Skeletal muscle cell (primary cell): Measurements from ENCODE around the gene HOXA5.
A peak's percentile ranks its signal among the peaks of the same experiment; 100 is the strongest.

ENCODE experiments used
- DNase-seq: peaks from one replicate; pipeline ENCODE4 v3.0.0-alpha.2; 2010; ENCODE audit warnings: low read depth
- H3K4me3 ChIP-seq: 2 replicates; pipeline ENCODE4 v1.5.1; 2011; ENCODE audit warnings: low read depth, mild to moderate bottlenecking, control low read depth, low read length, moderate library complexity

Gene HOXA5

GRCh38 chr7:27102581-27103442 is 40.7 kb downstream of the HOXA5 start, which contains the start of gene HOXA2:
Gene HOXA2 (minus strand): TSS chr7:27102683. CDS start chr7:27102500, 183 bp downstream.
- no peak for DNase-seq
- H3K4me3 ChIP-seq = no peak within 1 kb of the TSS

GRCh38 chr7:27101957-27102580 is 41.4 kb downstream of the HOXA5 start:
- H3K4me3 ChIP-seq = no peak overlapping the region
- no peak for DNase-seq

- DNase-seq = no peak
- no peak overlapping the region for H3K4me3 ChIP-seq
These were observed 42.1 kb downstream of the HOXA5 start for GRCh38 chr7:27101171-27101956.

- DNase-seq = no peak
- no peak overlapping the region for H3K4me3 ChIP-seq
These were observed 42.7 kb downstream of the HOXA5 start for GRCh38 chr7:27100694-27101170.

GRCh38 chr7:27099453-27100370 is 43.8 kb downstream of the HOXA5 start:
- no peak overlapping the region for H3K4me3 ChIP-seq
- no peak for DNase-seq

GRCh38 chr7:27098578-27099451 is 44.7 kb downstream of the HOXA5 start:
- H3K4me3 ChIP-seq = peak overlapping the region; percentile 89
- DNase-seq = no peak

GRCh38 chr7:27097686-27098577 is 45.5 kb downstream of the HOXA5 start:
- DNase-seq = no peak
- peak overlapping the region; percentile 89 for H3K4me3 ChIP-seq

GRCh38 chr7:27096768-27097514 is 46.5 kb downstream of the HOXA5 start:
- peak overlapping the region; percentile 89 for H3K4me3 ChIP-seq
- DNase-seq = no peak

GRCh38 chr7:27095897-27096767 is 47.3 kb downstream of the HOXA5 start, which contains the start of gene HOXA1:
Gene HOXA1 (minus strand): TSS chr7:27096000. CDS start chr7:27095912, 88 bp downstream.
- DNase-seq = peak; percentile 75
- peak within 1 kb of the TSS; percentile 89 for H3K4me3 ChIP-seq

GRCh38 chr7:27095050-27095896 is 48.2 kb downstream of the HOXA5 start:
- no peak for DNase-seq

GRCh38 chr7:27094304-27095049 is 49.0 kb downstream of the HOXA5 start:
- peak overlapping the region; percentile 89 for H3K4me3 ChIP-seq
- no peak for DNase-seq

More at GRCh38 chr7:27095050-27095896, 48.2 kb downstream of the HOXA5 start:
- H3K4me3 ChIP-seq = peak overlapping the region; percentile 89

- no peak overlapping the region for H3K4me3 ChIP-seq
- DNase-seq = no peak
These were observed 50.1 kb downstream of the HOXA5 start for GRCh38 chr7:27093184-27093895.

GRCh38 chr7:27092819-27093110 is 50.7 kb downstream of the HOXA5 start:
- no peak overlapping the region for H3K4me3 ChIP-seq
- no peak for DNase-seq
